Loucy (cell line): ENCODE measurements around the gene ROR1.

Experiments
- H2AFZ ChIP-seq: fragments of 200-600 bp; sonication (generic); 2 replicates; pipeline ENCODE4 v1.6.0; 2016; ENCODE audit warnings: antibody characterized with exemption, mild to moderate bottlenecking, low read length, moderate library complexity
- H3F3A ChIP-seq: fragments of 200-600 bp; 2 replicates; pipeline ENCODE4 v1.6.0; 2016; ENCODE audit warnings: antibody characterized with exemption, low read depth, mild to moderate bottlenecking
- H3K27me3 ChIP-seq: fragments of 200-600 bp; sonication (generic); 2 replicates; pipeline ENCODE4 v1.6.1; 2014; ENCODE audit warnings: low read length, mild to moderate bottlenecking; ENCODE audit not compliant: insufficient read depth, poor library complexity, severe bottlenecking
- H3K36me3 ChIP-seq: fragments of 200-600 bp; sonication (generic); 2 replicates; pipeline ENCODE4 v1.6.1; 2016; ENCODE audit warnings: low read length; ENCODE audit not compliant: insufficient read depth
- H3K4me1 ChIP-seq: fragments of 200-600 bp; sonication (generic); 2 replicates; pipeline ENCODE4 v1.5.1; 2014; ENCODE audit warnings: low read length, mild to moderate bottlenecking; ENCODE audit not compliant: insufficient read depth, poor library complexity, severe bottlenecking
- H3K4me2 ChIP-seq: fragments of 200-600 bp; sonication (generic); 2 replicates; pipeline ENCODE4 v1.6.0; 2014; ENCODE audit warnings: antibody characterized with exemption, low read length, low read depth, mild to moderate bottlenecking; ENCODE audit not compliant: poor library complexity, severe bottlenecking
- H3K4me3 ChIP-seq: fragments of 200-600 bp; sonication (generic); 2 replicates; pipeline ENCODE4 v1.5.1; 2014; ENCODE audit warnings: low read length, mild to moderate bottlenecking, mixed read lengths; ENCODE audit not compliant: poor library complexity, severe bottlenecking
- H3K79me2 ChIP-seq: fragments of 200-600 bp; sonication (generic); 2 replicates; pipeline ENCODE4 v1.6.1; 2014; ENCODE audit warnings: low read length; ENCODE audit not compliant: insufficient read depth
- H3K9ac ChIP-seq: fragments of 200-600 bp; sonication (generic); 2 replicates; pipeline ENCODE4 v1.6.0; 2014; ENCODE audit warnings: mild to moderate bottlenecking, low read depth, low read length, moderate library complexity; ENCODE audit not compliant: poor library complexity, severe bottlenecking
- H3K9me2 ChIP-seq: fragments of 200-600 bp; sonication (generic); replicated peaks from 2 replicates; pipeline ENCODE4 v1.6.1; 2016; ENCODE audit warnings: low read depth, low read length, mixed read lengths
- H3K9me3 ChIP-seq: fragments of 200-600 bp; sonication (generic); 2 replicates; pipeline ENCODE4 v1.6.1; 2014; ENCODE audit warnings: mild to moderate bottlenecking, antibody characterized with exemption, low read length, low read depth; ENCODE audit not compliant: insufficient read depth
- H4K20me1 ChIP-seq: fragments of 200-600 bp; sonication (generic); 2 replicates; pipeline ENCODE4 v1.6.0; 2014; ENCODE audit warnings: antibody characterized with exemption, low read length, mild to moderate bottlenecking; ENCODE audit not compliant: insufficient read depth, poor library complexity, severe bottlenecking
- CTCF ChIP-seq: fragments of 200-600 bp; sonication (generic); conservative IDR thresholded peaks from 2 replicates; pipeline ENCODE4 v1.5.1; 2014; ENCODE audit warnings: mild to moderate bottlenecking, antibody characterized with exemption, low read length
- EZH2phosphoT487 ChIP-seq: fragments of 200-600 bp; IDR thresholded peaks from 2 replicates; pipeline ENCODE4 v1.6.1; 2018; ENCODE audit warnings: antibody characterized with exemption, mild to moderate bottlenecking, moderate library complexity, borderline replicate concordance

Gene ROR1

GRCh38 chr1:63864224-63864641 lies 90.4 kb downstream of the ROR1 start:
- Histone ChIP-seq H3K4me1 (no peaks in the 10 kb centered on the region), H3K9me2 (no peaks in the 10 kb centered on the region), H3K9me3 (no peaks in the 10 kb centered on the region), H3K9ac (no peak overlapping the region), H3K4me3 (no peak overlapping the region), H3K27me3 (no peaks in the 10 kb centered on the region), H3K36me3 (no peaks in the 10 kb centered on the region), H3F3A (no peaks in the 10 kb centered on the region), H3K4me2 (no peak overlapping the region), H4K20me1 (no peaks in the 10 kb centered on the region), H3K79me2 (no peaks in the 10 kb centered on the region), H2AFZ (no peak overlapping the region)
- TF ChIP-seq EZH2phosphoT487, result no peak
- no peak for TF ChIP-seq CTCF

GRCh38 chr1:63865561-63865960 lies 91.7 kb downstream of the ROR1 start:
- Histone ChIP-seq H2AFZ (no peak overlapping the region), H3K79me2 (no peaks in the 10 kb centered on the region), H3K4me1 (no peaks in the 10 kb centered on the region)

GRCh38 chr1:63866084-63866483 lies 92.3 kb downstream of the ROR1 start:
- Histone ChIP-seq H3K4me3 (no peak overlapping the region), H3K9ac (no peak overlapping the region), H2AFZ (no peak overlapping the region), H3K27me3 (no peaks in the 10 kb centered on the region), H3F3A (no peaks in the 10 kb centered on the region), H3K4me2 (no peak overlapping the region), H3K79me2 (no peaks in the 10 kb centered on the region), H3K36me3 (no peaks in the 10 kb centered on the region), H3K4me1 (no peaks in the 10 kb centered on the region), H3K9me2 (no peaks in the 10 kb centered on the region), H3K9me3 (no peaks in the 10 kb centered on the region), H4K20me1 (no peaks in the 10 kb centered on the region)
- TF ChIP-seq CTCF (no peak), EZH2phosphoT487 (no peak)

More at GRCh38 chr1:63865561-63865960, 91.7 kb downstream of the ROR1 start:
- Histone ChIP-seq H3K27me3 (no peaks in the 10 kb centered on the region), H3K9ac (no peak overlapping the region), H3F3A (no peaks in the 10 kb centered on the region), H3K4me2 (no peak overlapping the region), H3K9me3 (no peaks in the 10 kb centered on the region), H3K9me2 (no peaks in the 10 kb centered on the region), H3K4me3 (no peak overlapping the region), H3K36me3 (no peaks in the 10 kb centered on the region), H4K20me1 (no peaks in the 10 kb centered on the region)
- no peak for TF ChIP-seq CTCF
- TF ChIP-seq EZH2phosphoT487, result no peak
